ENCODE data around the gene DENND5B.
A peak's percentile ranks its signal among the peaks of the same experiment; 100 is the strongest.
"Not testable (repeated sequence)": the region's sequence is repeated elsewhere in the genome, so short reads cannot be mapped to it uniquely, and the experiment has no call there.

DENND5B gene

DNA sequence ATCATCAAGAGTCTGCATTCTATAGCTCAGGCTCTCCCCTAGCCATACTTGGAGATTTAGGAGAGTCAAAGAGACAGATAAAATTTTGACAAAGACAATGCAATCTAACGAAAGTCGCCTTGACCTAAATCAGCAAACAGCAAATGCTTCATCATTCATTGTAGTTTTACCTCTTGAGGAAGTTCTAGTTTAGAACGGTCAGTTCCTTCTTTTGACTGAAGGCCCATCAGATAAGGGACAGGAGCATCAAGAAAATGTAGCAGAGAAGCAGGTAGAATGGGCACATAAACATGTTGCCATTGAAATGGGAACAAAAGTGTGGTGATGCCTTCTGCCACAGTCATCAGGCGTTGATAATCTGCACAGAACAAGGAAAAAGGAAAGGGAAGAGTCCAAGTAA lies 130.9 kb downstream of the DENND5B start:
- no peak for DNase-seq

DNA sequence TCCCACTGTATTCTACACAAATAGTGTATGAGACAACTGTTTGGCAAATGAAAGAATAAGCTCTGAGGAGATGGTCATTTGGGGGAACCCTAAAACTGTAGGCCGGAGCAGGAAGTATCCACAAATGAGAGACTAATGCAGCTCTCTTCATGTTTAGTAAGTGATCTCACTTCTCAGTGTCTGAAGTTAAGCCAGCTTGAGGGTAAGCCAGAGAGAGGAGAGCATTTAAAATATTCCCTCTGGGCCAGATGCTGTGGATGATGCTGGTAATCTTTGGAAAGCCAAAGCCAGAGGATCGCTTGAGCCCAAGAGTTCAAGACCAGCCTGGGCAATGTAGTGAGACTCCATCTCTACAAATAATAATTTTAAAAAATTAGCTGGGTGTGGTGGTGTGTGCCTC lies 134.4 kb downstream of the DENND5B start:
- no peak for DNase-seq

DNA sequence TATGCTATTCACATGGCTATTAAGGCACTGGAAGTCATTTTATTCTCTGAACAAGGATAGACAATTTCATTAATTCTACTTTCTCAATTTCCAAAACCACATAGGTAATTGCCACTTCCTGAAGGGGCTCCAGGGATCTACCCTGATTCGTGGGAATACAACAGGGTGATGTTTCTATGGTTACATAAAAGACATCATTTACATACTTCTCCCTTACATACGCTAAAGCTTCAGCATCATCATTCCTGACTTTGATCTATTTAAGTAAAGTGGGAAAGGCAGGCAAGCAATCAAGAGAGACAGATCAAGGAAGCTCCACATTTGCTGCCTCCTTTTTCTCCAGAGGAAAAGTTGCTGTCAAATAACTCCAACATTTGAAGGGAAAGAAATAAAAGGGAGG lies 146.2 kb downstream of the DENND5B start:
- DNase-seq: no peak

DNA sequence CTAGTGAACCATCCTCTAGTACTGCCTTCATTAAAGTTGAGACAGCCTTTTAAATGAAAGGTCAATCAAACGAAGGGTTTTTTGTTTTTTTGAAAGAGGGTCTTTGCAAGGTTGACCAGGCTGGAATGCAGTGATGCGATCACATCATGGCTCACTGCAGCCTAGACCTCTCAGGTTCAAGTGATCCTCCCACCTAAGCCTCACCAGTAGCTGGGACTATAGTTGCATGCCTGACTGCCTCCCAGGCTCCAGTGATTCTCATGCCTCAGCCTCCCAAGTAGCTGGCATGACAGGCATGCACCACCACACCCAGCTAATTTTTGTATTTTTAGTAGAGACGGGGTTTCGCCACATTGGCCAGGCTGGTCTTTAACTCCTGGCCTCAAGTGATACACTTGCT lies 150.3 kb downstream of the DENND5B start:
- DNase-seq: no peak

DNA sequence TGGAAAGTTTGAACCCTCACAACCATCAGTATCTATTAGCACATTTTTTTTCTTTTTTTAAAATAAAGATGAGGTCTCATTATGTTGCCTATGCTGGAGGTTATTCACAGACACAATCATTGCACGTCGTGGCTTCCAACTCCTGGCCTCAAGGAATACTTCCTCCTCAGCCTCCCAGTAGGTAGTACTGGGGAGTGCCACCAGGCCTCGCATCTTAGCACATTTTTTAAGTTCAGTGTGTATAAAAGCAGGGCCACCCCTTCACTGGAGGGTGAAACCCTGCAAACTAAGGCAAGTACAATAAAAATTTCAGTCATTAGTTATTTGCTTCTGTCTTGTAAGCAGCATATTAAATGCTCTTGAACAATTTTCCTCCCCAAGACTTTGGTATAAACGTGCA lies 150.8 kb downstream of the DENND5B start:
- DNase-seq: no peak

DNA sequence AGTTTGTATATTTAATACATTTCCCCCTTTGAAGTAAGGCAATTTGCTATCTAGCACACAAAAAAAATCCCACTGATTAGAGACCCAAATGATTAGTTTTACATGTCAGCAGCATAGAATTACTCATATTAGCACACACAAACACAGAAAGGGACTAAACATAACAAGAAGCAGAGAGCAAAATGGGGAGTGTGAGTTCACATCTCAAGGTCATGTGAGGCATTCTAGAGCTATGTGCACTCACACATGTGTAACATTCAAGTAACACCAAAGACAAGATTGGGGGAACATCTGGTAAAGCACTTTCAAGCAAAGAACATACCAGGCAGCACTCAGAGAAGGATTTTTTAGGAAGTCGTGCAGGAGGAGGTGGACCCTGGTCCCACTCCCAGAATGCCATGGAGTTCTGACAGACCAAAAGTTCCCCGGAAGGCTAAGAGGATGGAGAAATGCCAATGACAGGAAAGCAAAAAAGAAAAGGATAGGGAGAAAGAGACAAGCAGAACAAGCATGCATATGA lies 159.2 kb downstream of the DENND5B start:
- no peak for DNase-seq

DNA sequence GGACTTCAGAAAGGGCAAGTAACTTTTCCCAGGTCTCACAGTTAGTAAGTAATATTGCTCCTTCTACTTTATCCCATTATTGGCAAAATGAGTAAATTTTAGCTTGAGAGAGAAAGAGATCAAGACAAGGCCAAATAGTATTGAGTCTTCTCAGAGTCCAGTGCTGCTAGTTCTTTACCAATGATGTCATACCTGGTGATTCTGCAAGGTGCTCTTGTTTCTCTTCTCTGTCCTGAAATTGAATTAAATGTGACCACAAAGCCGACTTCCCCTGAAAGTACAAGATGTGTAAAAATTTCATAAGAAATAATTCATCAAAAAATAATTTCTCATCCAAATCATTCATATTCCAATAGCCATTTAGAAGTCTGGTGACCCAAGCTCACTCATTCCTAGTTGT lies 167.5 kb downstream of the DENND5B start:
- DNase-seq: no peak

DNA sequence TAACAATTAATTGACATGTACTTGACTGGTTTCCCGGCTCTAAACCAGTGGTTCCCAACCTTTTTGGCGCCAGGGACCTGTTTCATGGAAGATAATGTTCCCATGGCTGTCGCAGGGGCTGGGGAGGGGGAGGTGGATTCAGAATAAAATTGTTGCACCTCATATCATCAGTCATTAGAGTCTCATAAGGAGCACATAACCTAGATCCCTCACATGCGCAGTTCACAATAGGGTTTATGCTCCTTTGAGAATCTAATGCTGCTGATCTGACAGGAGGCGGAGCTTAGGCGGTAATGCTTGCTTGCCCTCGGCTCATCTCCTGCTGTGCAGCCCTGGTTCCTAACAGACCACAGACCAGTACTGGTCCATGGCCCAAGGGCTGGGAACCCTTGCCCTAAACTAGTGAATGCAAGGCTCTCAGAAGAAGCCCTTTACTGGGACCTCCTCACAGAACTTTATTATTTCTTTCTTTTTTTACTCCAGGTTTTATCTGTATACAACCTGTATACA lies 178.6 kb downstream of the DENND5B start:
- no peak for DNase-seq

DNA sequence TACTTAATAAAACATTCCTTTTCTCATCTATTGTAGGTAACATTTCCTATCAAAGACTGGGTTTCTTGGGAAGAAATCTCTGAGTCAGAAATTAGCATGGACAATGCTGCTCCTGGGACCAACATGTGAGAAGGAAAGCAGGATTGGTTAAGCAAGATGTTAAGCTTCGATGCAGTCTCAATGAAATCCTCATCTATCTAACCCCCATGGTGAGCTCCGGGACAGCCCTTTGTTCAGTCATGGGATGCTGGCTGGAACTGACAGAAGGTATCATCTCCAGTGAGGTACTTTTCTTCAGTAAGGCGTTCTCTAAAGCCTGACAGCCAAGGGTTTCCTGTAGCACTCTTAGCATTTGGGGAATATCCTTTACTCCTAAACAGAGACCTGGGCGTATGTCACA lies 182.2 kb downstream of the DENND5B start:
- no peak for DNase-seq

DNA sequence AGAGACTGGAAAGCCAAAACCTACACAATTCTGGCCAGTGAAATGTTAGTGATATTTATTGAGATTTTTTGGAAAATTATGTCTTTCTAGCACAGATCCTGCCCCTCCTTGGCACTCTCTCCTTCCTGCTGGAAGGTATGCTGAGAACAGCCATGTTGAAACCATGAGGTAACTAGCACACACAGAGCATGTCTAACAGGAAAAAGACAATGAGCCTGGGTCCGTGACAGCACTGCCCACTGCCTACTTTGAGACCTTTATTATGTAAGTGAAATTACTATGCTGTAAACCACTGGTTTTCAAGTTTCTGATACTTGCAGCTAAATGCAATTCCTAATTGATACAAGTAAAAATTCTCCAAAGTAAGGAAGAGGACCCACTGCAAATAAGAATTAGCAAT lies 183.4 kb downstream of the DENND5B start:
- DNase-seq: no peak

DNA sequence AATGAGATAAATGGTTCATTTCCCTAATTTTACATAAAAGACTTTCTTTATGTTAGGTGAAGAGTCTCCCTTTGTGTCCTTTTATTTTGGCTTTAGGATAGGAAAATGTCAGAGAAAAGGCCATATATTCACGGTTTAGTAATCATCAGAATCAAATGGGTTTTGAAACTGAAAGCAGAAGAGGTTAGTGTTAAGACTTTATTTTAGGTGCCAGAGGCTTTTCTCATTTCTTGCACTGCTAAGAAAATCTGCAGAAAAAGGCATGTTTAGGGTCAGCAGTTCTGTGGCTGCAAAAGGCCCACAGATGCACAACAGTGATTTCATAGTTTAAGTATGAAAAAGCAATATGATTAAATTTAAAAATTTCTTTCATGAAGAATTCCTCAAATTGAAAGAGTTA lies 184.6 kb downstream of the DENND5B start:
- no peak for DNase-seq

DNA sequence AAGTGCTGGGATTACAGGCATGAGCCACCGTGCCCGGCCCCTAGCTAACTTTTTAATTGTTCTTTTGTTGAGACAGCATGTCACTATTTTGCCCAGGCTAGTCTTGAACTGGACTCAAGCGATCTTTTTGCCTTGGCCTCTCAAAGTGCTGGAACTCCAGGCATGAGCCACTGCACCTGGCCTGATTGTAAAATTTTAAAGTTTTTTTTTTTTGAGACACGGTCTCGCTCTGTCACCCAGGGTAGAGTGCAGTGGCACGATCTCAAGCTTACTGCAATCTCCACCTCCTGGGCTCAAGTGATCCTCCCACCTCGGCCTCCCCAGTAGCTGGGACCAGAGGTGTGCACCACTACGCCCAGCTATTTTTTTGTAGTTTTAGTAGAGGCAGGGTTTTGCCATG lies 185.9 kb downstream of the DENND5B start:
- no peak for DNase-seq

DNA sequence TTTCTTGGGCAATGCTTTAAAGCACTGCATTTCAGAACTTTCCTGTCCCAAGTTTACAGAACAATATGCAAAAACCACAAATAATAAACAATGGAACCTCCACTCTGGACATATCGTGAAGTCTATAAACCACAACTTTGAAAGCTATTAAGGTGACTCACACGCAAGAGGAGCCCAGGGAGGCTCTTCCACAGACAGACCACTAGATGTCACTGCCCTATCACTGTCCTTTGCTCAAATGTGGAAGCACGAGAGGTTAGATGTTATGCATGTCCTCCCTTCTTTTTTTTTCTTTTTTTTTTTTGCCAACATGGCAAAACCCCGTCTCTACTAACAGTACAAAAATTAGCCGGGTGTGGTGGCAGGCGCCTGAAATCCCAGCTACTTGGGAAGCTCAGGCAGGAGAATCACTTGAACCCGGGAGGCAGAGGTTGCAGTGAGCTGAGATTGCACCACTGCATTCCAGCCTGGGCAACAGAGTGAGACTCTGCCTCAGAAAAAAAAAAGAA lies 187.8 kb downstream of the DENND5B start:
- peak; percentile 13 for DNase-seq

DNA sequence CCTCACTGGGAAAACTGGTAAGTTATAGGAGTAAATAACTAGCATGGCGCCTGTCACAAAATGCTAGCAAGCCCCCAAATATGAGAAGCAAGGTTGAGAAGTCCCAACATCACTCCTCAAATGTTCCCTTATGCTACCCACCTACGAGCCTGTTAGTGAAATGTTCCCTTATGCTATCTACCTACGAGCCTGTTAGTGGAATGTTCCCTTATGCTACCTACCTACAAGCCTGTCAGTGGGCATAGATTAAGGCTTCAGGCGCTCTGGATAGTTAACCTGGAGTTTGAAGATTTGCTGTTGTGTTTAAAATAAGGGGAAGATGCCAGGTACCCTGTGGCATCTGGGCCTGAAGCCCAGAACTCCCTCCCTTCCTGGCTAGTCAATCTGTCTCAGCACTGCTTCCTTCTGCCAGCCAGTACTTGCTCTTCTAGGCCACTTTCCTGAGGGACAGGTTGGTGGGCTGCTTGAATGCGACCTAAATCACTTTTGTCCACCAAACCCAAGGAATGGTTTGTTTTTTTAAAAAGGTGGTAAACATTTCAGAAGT lies 197.9 kb downstream of the DENND5B start:
- no peak for DNase-seq

DNA sequence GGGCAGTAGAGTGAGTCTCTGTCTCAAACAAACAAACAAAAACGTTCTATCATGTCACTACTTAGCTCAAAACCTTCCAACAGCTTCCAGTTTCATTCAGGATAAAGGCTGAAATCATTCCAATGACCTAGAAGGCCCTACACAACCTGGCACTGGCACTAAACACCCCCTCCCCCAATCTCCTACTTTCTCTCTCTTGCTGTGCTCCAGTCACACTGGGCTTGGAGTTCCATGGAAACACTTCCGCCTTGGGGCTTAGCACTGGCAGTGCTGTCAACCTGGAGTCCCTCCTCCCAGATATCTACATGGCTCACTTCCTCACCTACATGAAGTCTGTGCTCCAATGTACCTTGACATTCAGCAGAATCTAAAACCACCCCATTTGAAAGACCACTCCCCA lies 199.9 kb downstream of the DENND5B start:
- no peak for DNase-seq

DNA sequence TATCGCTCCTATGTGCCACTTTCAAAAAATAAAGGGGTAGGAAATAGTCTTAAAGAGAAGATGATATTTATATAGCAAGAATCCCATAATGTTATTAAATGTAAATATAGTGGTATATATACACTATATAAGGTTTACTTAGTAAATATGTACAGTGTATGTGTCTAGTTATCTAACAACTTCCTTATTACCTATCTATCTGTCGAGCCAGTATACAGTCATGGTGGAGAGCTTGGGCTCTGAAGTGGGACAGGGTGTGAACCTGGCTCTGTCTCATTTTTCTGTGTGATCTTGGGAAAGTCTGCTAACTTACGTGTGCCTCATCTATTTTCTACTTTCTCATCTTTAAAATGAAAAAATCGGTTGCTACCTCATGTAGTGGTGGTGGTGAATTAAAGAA lies 202.2 kb downstream of the DENND5B start:
- no peak for DNase-seq

DNA sequence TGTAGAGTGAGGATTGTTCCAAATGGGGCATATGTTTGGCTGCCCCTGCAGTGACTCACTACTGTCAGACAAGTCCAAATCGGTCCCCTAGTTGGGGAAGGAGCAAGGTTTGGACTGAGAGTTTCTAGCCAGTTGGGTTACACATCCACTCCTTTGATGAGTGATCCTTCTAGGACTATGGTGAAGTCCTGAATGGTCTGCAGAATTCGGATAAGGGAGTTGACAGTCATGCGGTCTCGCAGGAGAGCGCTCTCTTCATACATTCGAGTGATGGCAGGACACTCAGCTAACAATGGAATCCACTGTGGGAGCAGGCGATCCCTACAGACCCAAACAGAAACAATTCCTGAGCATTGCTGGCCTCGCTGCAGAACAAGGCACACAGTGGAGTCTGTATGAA lies 203.5 kb downstream of the DENND5B start:
- no peak for DNase-seq

DNA sequence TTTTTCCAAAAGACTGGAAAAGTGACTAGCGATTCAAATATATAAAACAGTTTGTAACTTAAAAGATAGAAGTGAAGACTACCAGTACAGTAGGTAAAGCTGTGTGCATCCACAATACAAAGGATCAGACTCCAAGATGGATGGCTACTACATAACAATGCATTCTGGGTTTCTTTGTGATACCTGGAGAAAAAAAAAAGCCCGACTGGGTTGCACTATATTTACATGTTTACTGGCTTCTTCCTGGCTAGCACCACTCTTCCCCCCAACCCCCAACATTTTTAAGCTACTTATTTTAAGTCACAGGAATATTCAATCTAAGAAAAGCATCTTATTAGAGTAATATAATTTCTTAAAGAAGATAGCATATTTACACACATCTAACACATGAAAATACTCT lies 203.9 kb downstream of the DENND5B start:
- DNase-seq: no peak

DNA sequence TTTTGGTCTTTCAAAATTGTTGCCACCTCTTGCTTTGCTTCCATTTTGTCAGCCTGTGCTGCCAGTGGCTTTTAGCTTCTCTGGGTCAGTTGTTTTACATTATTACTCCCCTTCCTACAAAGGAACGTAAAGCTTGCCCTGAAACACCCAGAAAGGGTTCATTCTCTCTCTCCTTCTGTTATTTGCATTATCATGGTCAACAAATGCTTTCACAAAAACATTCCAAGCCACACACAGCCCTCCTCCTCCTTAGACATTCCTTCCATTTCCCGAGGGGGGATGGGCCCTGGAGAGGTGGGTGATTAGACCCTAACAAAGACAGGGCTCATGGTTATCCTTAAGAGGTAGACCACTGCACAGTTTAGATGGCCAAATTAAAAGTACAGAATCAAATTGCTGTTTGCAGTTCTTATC lies 204.6 kb downstream of the DENND5B start:
- no peak for DNase-seq

DNA sequence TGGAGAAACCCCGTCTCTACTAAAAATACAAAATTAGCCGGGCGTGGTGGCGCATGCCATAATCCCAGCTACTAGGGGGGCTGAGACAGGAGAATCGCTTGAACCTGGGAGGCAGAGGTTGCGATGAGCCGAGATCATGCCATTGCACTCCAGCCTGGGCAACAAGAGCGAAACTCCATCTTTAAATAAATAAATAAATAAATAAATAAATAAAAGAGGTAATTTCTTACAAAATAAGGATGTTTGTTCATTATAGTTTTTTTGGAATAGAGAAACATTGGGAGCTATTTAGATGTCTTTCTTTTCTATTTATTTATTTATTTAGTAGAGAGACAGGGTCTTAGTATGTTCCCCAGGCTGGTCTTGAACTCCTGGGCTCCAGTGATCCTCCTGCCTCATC lies 213.7 kb downstream of the DENND5B start:
- not testable (repeated sequence) for DNase-seq

DNA sequence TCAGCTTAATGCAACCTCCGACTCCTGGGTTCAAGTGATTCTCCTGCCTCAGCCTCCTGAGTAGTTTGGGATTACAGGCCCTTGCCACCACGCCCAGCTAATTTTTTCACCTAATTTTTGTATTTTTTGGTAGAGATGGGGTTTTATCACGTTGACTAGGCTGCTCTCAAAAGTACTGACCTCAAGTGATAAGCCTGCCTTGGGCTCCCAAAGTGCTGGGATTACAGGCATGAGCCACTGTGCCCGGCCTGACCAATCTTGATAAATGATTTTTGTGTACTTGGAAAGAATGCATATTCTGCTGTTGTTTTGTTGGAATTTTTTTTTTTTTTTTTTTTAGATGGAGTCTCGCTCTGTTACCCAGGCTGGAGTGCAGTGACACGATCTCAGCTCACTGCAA lies 215.5 kb downstream of the DENND5B start:
- not testable (repeated sequence) for DNase-seq

DNA sequence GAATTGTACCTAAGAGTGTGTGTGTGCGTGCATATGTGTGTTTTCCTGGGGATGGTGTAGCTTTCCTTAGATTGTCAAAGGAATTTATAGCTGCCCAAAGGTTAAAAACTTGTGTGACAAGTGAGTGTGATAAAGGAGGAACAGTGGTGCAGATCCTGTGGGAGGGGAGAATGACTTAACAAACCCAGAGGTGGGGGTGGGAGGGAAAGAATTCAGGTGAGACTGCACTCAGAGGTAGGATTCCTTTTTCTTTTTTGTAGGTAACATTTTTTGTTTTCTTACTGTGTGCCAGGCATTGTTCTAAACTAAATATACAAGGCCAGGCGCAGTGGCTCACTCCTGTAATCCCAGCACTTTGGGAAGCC lies 219.7 kb downstream of the DENND5B start:
- no peak for DNase-seq

DNA sequence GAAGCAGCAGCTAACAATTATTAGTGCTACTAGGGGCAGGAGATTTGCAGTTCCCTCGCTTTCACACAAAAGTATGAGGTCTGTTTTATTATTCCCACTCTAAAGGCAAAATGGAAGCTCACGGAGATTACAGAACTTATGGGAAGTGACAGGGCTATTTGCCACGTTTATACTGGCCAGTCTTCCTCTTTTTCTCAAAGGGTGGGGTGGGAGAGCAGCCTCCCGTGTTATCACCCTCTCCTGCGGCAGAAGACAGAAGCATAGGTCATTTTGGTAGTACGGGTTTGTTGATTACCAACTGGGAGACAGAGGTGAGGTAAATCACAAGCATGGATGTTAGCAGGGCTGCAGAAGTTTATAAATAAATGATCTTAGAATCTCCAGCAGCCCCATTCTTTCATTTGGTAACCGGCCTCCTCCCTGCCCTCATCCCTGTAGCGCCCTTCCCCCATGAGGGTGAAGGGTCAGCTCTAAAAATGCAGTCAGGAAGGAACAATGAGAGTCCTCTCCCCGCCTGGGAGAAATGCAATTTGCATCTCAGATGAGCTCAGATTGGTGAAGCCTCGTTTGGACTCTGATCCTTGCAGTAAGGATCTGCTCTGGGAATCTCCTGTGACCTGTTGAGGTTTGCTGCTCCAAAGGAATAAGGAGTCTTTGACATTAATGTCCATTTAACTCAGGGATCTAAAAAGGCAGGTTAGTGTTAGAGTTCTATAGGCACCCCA lies 220.2 kb downstream of the DENND5B start:
- no peak for DNase-seq

DNA sequence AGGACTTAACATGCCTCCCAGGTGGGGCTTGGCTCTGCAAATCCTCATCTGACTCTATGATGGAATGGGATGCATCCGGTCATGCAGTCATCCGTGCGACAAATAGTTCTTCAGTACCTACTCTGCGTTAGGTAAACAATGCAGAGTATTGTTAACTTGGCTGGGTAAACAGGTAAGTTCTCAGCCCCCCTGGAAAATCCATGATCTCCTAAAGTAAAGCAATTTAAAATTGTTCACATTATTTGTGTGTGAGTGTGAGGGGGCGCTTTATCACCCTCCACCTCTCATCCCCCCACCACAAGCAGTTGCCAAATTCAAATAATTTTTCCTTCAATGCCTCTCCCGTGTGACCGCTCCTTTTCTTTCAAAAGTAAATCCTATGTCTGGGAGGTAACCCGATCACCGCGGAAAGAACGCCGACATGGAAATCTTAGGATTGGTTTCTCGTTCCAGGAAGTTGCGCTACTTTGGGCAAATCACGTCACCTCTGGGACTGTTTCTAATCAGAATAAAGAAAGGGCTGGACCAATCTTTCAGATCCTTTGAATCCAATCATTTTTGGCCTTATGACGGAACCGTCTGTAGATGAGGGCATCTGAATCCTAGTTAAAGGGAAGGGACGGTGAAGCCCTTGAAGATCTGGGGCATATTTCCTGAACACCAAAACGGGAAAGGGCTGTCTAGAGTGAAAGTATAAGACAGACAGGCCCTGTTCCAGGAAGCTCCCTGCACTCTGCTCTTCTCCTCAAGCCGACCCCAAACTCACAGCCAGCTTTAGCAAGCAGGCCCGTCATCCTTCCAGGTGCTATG lies 221.0 kb downstream of the DENND5B start:
- no peak for DNase-seq

Data from SIG-M5 (cell line).